Sigmoid colon (tissue), 7 donors: Measurements from ENCODE around the gene ERCC5. TPM values are rescaled to one million over a fixed set of nuclear protein-coding genes. Genes with fewer than 3 reads are reported as not detected.

Experiments used
- DNase-seq: peaks from one replicate; pipeline ENCODE4 v3.0.0-alpha.2; 2019
- H3K27ac ChIP-seq, 4 donors: fragments of 200-600 bp; sonication (generic); one replicate each; pipeline ENCODE4 v1.5.1; 2016 to 2019; ENCODE audit warnings: mild to moderate bottlenecking in 1 of 4
- H3K27me3 ChIP-seq, 3 donors: fragments of 200-600 bp; sonication (generic); one replicate each; pipeline ENCODE4 v1.5.1; 2019; ENCODE audit warnings: mild to moderate bottlenecking in 1 of 3
- H3K36me3 ChIP-seq, 4 donors: fragments of 200-600 bp; sonication (generic); one replicate each; pipeline ENCODE4 v1.5.1; 2016 to 2019
- H3K4me1 ChIP-seq, 4 donors: fragments of 200-600 bp; sonication (generic); one replicate each; pipeline ENCODE4 v1.5.1; 2017 to 2019
- H3K4me3 ChIP-seq, 4 donors: fragments of 200-600 bp; sonication (generic); one replicate each; pipeline ENCODE4 v1.5.1; 2017 to 2019; ENCODE audit warnings: mild to moderate bottlenecking in 2 of 4, moderate library complexity in 1 of 4
- H3K9me3 ChIP-seq, 4 donors: fragments of 200-600 bp in 3 of 4; sonication (generic) in 3 of 4; one replicate each; pipeline versions ENCODE4 v1.5.1 to v1.6.1; 2013 to 2019
- EP300 ChIP-seq, 4 donors: sonication (generic); formaldehyde crosslinking; IDR thresholded peaks; one replicate each; pipeline ENCODE4 v1.6.1; 2017; ENCODE audit warnings: antibody characterized with exemption in 4 of 4
- POLR2A ChIP-seq, 2 donors: fragments of 450-650 bp; IDR thresholded peaks; one replicate each; pipeline ENCODE4 v1.6.1; 2016; ENCODE audit warnings: antibody characterized with exemption in 2 of 2, mild to moderate bottlenecking in 2 of 2, moderate library complexity in 2 of 2
- POLR2AphosphoS5 ChIP-seq, 4 donors: sonication (generic); formaldehyde crosslinking; IDR thresholded peaks; one replicate each; pipeline ENCODE4 v1.6.1; 2017; ENCODE audit warnings: antibody characterized with exemption in 4 of 4
- WGBS, 2 donors: extraction: QIAGEN DNeasy Blood & Tissue Kit; methylation state at CpG; one replicate each; pipeline ENCODE4 v1.1.7; 2013; 5-methylcytosine and 5-hydroxymethylcytosine counted together
- intact Hi-C: fragments of 100-400 bp; cut with DNase I; formaldehyde crosslinking; loops from one replicate; pipeline ENCODE4 v1.15.1; 2023
- polyA plus RNA-seq, 3 donors: library from polyadenylated mRNA; stranded (reverse); fragments of 200-250 nt; gene quantifications; one replicate each; pipeline ENCODE4 v1.2.3, GENCODE V29; 2013
- total RNA-seq, 4 donors: library from RNA; depleted of rRNA; stranded (reverse); fragments of >200 nt; gene quantifications; one replicate each; pipeline ENCODE4 v1.1.0, GENCODE V29; 2016
- TF ChIP-seq, protein P1 (sequence below), 4 experiments: fragments of 450-650 bp in 3 of 4; fragments of 200-600 bp in 1 of 4; IDR thresholded peaks; one replicate each; pipeline ENCODE4 v1.5.1; 2016 to 2019; ENCODE audit warnings: antibody characterized with exemption in 4 of 4, mild to moderate bottlenecking in 3 of 4, moderate library complexity in 2 of 4
- donor health status: healthy with polysubstance abuse.
- donor health status: Bipolar disorder and iron deficiency.
- donor health status: healthy.

Gene ERCC5
- total and polyA plus RNA-seq, 7 donors: 30.7 to 68.5 (median 51.2) TPM

DNA sequence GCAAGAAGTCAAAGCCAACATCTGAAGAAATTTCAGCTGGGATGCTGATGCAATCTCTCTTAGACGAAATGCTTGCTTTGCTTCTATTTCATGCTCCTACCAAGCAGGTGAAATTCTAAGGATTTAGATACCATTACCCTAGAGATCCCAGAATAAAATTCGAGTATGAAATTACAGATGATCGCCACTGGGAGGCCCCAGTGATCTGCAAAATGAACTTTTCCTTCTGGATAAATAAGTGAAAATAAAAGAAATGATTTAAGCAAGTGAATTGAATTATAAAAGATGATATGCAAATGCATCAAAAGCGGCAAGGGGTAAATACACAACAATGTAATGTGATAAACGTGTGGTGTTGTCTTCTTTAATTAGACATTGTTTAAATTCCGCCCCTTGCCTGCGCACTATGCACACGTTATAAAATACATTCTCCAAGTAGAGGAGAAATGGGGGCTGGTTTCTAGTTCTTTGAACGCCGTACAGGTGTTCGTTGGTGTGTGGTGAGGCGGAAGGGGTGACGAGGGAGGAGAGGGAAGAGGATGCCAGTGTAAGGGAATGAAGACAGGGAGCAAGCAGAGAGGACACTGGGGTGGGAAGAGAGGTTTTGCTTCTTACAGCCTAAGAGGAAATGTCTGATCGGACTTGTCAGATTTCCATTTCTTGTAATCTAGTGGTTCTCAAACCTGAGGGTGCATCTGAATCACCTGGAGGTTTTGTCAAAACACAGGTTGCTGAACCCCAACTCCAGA is 58.0 kb downstream of the ERCC5 start:
- TF ChIP-seq EP300 (IDR thresholded peaks at IDR 0.05): no peak
- TF ChIP-seq, protein P1, sequence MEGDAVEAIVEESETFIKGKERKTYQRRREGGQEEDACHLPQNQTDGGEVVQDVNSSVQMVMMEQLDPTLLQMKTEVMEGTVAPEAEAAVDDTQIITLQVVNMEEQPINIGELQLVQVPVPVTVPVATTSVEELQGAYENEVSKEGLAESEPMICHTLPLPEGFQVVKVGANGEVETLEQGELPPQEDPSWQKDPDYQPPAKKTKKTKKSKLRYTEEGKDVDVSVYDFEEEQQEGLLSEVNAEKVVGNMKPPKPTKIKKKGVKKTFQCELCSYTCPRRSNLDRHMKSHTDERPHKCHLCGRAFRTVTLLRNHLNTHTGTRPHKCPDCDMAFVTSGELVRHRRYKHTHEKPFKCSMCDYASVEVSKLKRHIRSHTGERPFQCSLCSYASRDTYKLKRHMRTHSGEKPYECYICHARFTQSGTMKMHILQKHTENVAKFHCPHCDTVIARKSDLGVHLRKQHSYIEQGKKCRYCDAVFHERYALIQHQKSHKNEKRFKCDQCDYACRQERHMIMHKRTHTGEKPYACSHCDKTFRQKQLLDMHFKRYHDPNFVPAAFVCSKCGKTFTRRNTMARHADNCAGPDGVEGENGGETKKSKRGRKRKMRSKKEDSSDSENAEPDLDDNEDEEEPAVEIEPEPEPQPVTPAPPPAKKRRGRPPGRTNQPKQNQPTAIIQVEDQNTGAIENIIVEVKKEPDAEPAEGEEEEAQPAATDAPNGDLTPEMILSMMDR (IDR thresholded peaks at IDR 0.05): peak in 1 of 4 experiments; percentile 24
- 49 to 61% methylated on average over 14 of the region's 14 CpGs for WGBS, 2 donors
- DNase-seq: no peak
- H3K9me3 ChIP-seq: no peaks in the 10 kb centered on the region
- H3K27me3 ChIP-seq: peaks cover 0 to 4% (median 0%) of the 10 kb centered on the region in 3 donors
- intact Hi-C loops: no loop called here
- H3K4me3 ChIP-seq: no peak overlapping the region
- no peak overlapping the region for H3K27ac ChIP-seq
- H3K36me3 ChIP-seq: no peaks in the 10 kb centered on the region
- no peaks in the 10 kb centered on the region for H3K4me1 ChIP-seq

DNA sequence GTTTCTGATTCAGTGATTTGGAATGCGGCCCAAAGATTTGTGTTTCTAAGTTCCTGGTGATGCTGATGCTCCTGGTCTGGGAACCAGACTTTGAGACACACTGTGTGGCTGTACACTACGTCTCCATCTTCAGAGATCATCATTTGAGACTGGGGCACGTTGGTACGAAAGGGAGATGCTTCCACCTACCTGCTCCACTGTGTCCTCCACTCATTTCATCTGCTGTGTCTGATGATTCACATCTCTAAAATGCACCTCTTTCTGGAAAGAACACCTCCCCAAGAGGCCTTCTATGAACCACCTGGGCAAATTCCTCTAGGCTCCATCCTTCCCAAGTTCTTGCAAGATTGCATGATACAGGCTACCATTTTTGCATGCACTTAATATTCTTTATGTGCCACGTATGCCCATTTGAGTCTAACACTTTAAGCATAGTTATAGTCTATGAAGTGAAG is 58.6 kb downstream of the ERCC5 start:
- 92% methylated on average over 5 of the region's 5 CpGs for WGBS, 2 donors
- intact Hi-C loops: no loop called here
- Histone ChIP-seq H3K4me1 (no peaks in the 10 kb centered on the region), H3K36me3 (no peaks in the 10 kb centered on the region), H3K4me3 (no peak overlapping the region), H3K27ac (no peak overlapping the region), H3K27me3 (peaks cover 0 to 4% (median 0%) of the 10 kb centered on the region in 3 donors), H3K9me3 (no peaks in the 10 kb centered on the region)
- no peak for DNase-seq
- TF ChIP-seq POLR2A (IDR thresholded peaks at IDR 0.05) (no peak), EP300 (IDR thresholded peaks at IDR 0.05) (no peak), POLR2AphosphoS5 (IDR thresholded peaks at IDR 0.05) (no peak)
- TF ChIP-seq, protein P1 (IDR thresholded peaks at IDR 0.05): no peak

DNA sequence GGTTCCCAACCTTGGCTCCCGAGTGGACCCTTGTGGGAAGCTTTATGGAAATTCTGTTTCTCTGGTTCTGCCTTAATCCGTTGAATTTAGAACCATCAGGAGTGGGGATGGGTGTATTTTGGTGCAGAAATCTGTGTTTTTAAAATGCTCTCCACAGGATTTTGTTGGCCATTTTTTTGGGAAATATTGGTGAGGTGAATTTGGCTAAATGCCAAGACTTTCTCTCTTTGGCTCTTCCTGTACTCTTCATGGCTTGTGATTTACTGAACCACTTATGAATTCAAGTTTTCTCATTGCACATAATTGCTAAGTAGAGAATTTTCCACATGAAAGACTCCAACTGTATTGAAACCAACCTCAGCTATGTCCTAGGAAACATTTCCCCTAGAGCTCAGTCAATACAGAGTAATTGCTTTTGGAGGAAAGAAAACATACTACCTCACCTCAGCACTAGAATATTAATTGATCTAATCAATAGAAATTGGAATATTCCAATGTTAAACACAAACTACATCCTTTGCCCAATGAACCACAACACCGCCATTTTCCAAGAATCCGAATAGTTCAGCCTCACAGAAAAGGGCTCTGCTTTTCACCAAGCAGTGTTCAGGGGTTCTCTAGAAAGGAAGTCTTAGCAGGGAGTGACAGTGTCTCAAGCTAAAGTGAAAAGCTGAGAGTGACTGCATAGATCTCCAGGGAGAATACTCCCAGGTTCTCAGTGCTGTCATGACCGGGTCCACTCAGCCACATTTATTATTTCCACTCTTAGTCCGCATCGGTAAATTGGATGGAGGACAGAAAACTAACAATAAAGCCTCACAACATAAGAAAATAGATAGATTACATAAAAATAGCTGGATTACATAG is 60.3 kb downstream of the ERCC5 start:
- Histone ChIP-seq H3K27me3 (peaks cover 0 to 4% (median 0%) of the 10 kb centered on the region in 3 donors), H3K36me3 (no peaks in the 10 kb centered on the region), H3K9me3 (no peaks in the 10 kb centered on the region), H3K4me1 (no peaks in the 10 kb centered on the region), H3K4me3 (no peak overlapping the region), H3K27ac (no peak overlapping the region)
- intact Hi-C loops: no loop called here
- WGBS, 2 donors: 93 to 95% methylated on average over 7 of the region's 7 CpGs
- no peak for DNase-seq
- TF ChIP-seq EP300 (IDR thresholded peaks at IDR 0.05) (no peak), POLR2A (IDR thresholded peaks at IDR 0.05) (no peak), POLR2AphosphoS5 (IDR thresholded peaks at IDR 0.05) (no peak)
- TF ChIP-seq, protein P1 (IDR thresholded peaks at IDR 0.05): no peak

- DNase-seq: no peak
- H3K27me3 ChIP-seq: peaks cover 0 to 4% (median 0%) of the 10 kb centered on the region in 3 donors
- H3K4me3 ChIP-seq: no peak overlapping the region
- no peaks in the 10 kb centered on the region for H3K36me3 ChIP-seq
- intact Hi-C loops: no loop called here
- H3K4me1 ChIP-seq: no peaks in the 10 kb centered on the region
- no peaks in the 10 kb centered on the region for H3K9me3 ChIP-seq
- 43 to 45% methylated on average over 2 of the region's 2 CpGs for WGBS, 2 donors
- TF ChIP-seq, protein P1 (IDR thresholded peaks at IDR 0.05): no peak
- TF ChIP-seq POLR2AphosphoS5 (IDR thresholded peaks at IDR 0.05): no peak
- TF ChIP-seq EP300 (IDR thresholded peaks at IDR 0.05): no peak
- TF ChIP-seq POLR2A (IDR thresholded peaks at IDR 0.05): no peak
- H3K27ac ChIP-seq: no peak overlapping the region
Observed at GRCh38 chr13:102907016-102907756, 61.4 kb downstream of the ERCC5 start.
